IMR-90 (cell line): ENCODE measurements around the gene FOXN3. TPM values are rescaled to one million over a fixed set of nuclear protein-coding genes. Genes with fewer than 3 reads are reported as not detected.

Experiments used
- ATAC-seq: fragments of 200-7000 bp; cut with Tn5 transposase; 2 replicates; pipeline ENCODE4 v1.9.1; 2020; ENCODE audit warnings: low read depth, mild to moderate bottlenecking, moderate library complexity
- BruUV-seq: library from RNA; stranded (reverse); fragments of 400-500 nt; replicated peaks from 2 replicates; lab custom pipeline; 2021; lab: Mats Ljungman, UMichigan
- CTCF ChIA-PET: fragments of 300-600 bp; formaldehyde crosslinking; extraction: SDS; loops from one replicate; lab custom pipeline; 2021; ENCODE audit warnings: antibody characterized with exemption; lab: Yijun Ruan, JAX
- POLR2A ChIA-PET: fragments of 300-600 bp; sonication (Branson Sonifier 250); formaldehyde crosslinking; loops from one replicate; lab custom pipeline; 2022; ENCODE audit warnings: antibody characterized with exemption; ENCODE audit not compliant: unreplicated experiment; lab: Charles Lee
- DNase-seq: peaks from one replicate; pipeline ENCODE4 v3.0.0; 2013
- H2AFZ ChIP-seq: replicated peaks from 2 replicates; pipeline ENCODE3; 2013; ENCODE audit warnings: low read length, mild to moderate bottlenecking; ENCODE audit not compliant: poor library complexity
- H2AK5ac ChIP-seq: 2 replicates; pipeline ENCODE4 v1.6.1; 2013; ENCODE audit warnings: low read depth, low read length, inconsistent platforms
- H2AK9ac ChIP-seq: replicated peaks from 2 replicates; pipeline ENCODE3; 2013; ENCODE audit warnings: mild to moderate bottlenecking, low read depth, low read length, moderate library complexity; ENCODE audit not compliant: poor library complexity
- H2BK120ac ChIP-seq: 2 replicates; pipeline ENCODE4 v1.6.1; 2013; ENCODE audit warnings: low read depth, low read length, inconsistent platforms
- H2BK15ac ChIP-seq: 3 replicates; pipeline ENCODE4 v1.6.1; 2013; ENCODE audit warnings: low read depth, low read length, inconsistent platforms
- H2BK20ac ChIP-seq: 2 replicates; pipeline ENCODE4 v1.6.1; 2013; ENCODE audit warnings: low read depth, mild to moderate bottlenecking, inconsistent platforms, low read length, moderate library complexity
- H2BK5ac ChIP-seq: 2 replicates; pipeline ENCODE4 v1.6.1; 2013; ENCODE audit warnings: mild to moderate bottlenecking, low read depth, low read length, inconsistent platforms; ENCODE audit not compliant: poor library complexity, severe bottlenecking
- H3K14ac ChIP-seq: replicated peaks from 2 replicates; pipeline ENCODE4 v1.6.1; 2013; ENCODE audit warnings: low read depth, low read length, inconsistent platforms
- H3K18ac ChIP-seq: 2 replicates; pipeline ENCODE4 v1.6.1; 2013; ENCODE audit warnings: low read depth, low read length, control low read depth
- H3K23ac ChIP-seq: 2 replicates; pipeline ENCODE4 v1.6.1; 2013; ENCODE audit warnings: low read depth, low read length, inconsistent platforms
- H3K27ac ChIP-seq: 2 replicates; pipeline ENCODE4 v1.5.1; 2013; ENCODE audit warnings: mild to moderate bottlenecking, control low read depth, low read length; ENCODE audit not compliant: insufficient read depth
- H3K27me3 ChIP-seq: 2 replicates; pipeline ENCODE4 v1.6.1; 2013; ENCODE audit warnings: low read length; ENCODE audit not compliant: control insufficient read depth, insufficient read depth
- H3K36me3 ChIP-seq: 2 replicates; pipeline ENCODE4 v1.6.1; 2013; ENCODE audit warnings: low read length, mixed read lengths; ENCODE audit not compliant: control insufficient read depth, insufficient read depth
- H3K4ac ChIP-seq: 2 replicates; pipeline ENCODE4 v1.6.1; 2013; ENCODE audit warnings: low read depth, low read length, inconsistent platforms
- H3K4me1 ChIP-seq: 2 replicates; pipeline ENCODE4 v1.6.1; 2013; ENCODE audit warnings: low read length, mixed read lengths; ENCODE audit not compliant: control insufficient read depth, insufficient read depth
- H3K4me2 ChIP-seq: 2 replicates; pipeline ENCODE4 v1.6.1; 2013; ENCODE audit warnings: low read depth, mild to moderate bottlenecking, control low read depth, low read length, moderate library complexity
- H3K4me3 ChIP-seq: 2 replicates; pipeline ENCODE4 v1.5.1; 2013; ENCODE audit warnings: low read depth, mild to moderate bottlenecking, control low read depth, low read length, moderate library complexity; ENCODE audit not compliant: insufficient read depth
- H3K56ac ChIP-seq: 2 replicates; pipeline ENCODE4 v1.6.1; 2013; ENCODE audit warnings: low read length, inconsistent platforms; ENCODE audit not compliant: insufficient read depth; ENCODE audit errors: extremely low read depth
- H3K79me1 ChIP-seq, 2 experiments: 2 replicates each; pipeline ENCODE4 v1.6.1; 2013; ENCODE audit warnings: low read length in 2 of 2, inconsistent platforms in 1 of 2, low read depth in 1 of 2
- H3K9ac ChIP-seq: 2 replicates; pipeline ENCODE4 v1.6.1; 2013; ENCODE audit warnings: low read depth, low read length, control low read depth
- H3K9me1 ChIP-seq: 2 replicates; pipeline ENCODE4 v1.6.1; 2013; ENCODE audit warnings: low read length, inconsistent platforms; ENCODE audit not compliant: insufficient read depth
- H3K9me3 ChIP-seq: 2 replicates; pipeline ENCODE4 v1.6.1; 2013; ENCODE audit warnings: low read length; ENCODE audit not compliant: control insufficient read depth, insufficient read depth
- H4K20me1 ChIP-seq: 2 replicates; pipeline ENCODE4 v1.6.1; 2013; ENCODE audit warnings: low read length, inconsistent platforms; ENCODE audit not compliant: insufficient read depth
- H4K5ac ChIP-seq: 2 replicates; pipeline ENCODE4 v1.6.1; 2013; ENCODE audit warnings: mild to moderate bottlenecking, low read depth, low read length, control low read depth
- H4K8ac ChIP-seq, 2 experiments: 2 replicates each; pipeline ENCODE4 v1.6.1; 2013; ENCODE audit warnings: low read depth in 2 of 2, low read length in 2 of 2, control low read depth in 1 of 2, inconsistent platforms in 1 of 2
- H4K91ac ChIP-seq: 2 replicates; pipeline ENCODE4 v1.6.1; 2013; ENCODE audit warnings: low read depth, low read length, inconsistent platforms; ENCODE audit not compliant: insufficient read depth
- CEBPB ChIP-seq: IDR thresholded peaks from 2 replicates; pipeline ENCODE4 v1.6.1; 2012; ENCODE audit warnings: low read depth, low read length, improper control_type of control experiment
- CHD1 ChIP-seq: IDR thresholded peaks from 2 replicates; pipeline ENCODE4 v1.6.1; 2012; ENCODE audit warnings: low read depth, low read length, improper control_type of control experiment
- MXI1 ChIP-seq: IDR thresholded peaks from 2 replicates; pipeline ENCODE4 v1.6.1; 2012; ENCODE audit warnings: low read depth, mild to moderate bottlenecking, low read length, moderate library complexity, borderline replicate concordance
- NFE2L2 ChIP-seq: fragments of 150-350 bp; IDR thresholded peaks from 2 replicates; pipeline ENCODE4 v1.6.1; 2016; ENCODE audit warnings: low read depth, mild to moderate bottlenecking, low read length
- POLR2A ChIP-seq: IDR thresholded peaks from 2 replicates; pipeline ENCODE4 v1.6.1; 2012; ENCODE audit warnings: mild to moderate bottlenecking, low read depth, low read length
- RAD21 ChIP-seq: IDR thresholded peaks from 2 replicates; pipeline ENCODE4 v1.6.1; 2012; ENCODE audit warnings: low read length, improper control_type of control experiment
- WGBS, 2 experiments: methylation state at CpG; one replicate each; pipeline versions ENCODE4 v1.1.5 to v1.1.7; 2013; ENCODE audit warnings: missing lambda C conversion rate in 2 of 2; ENCODE audit not compliant: insufficient read length in 1 of 2; ENCODE audit errors: extremely low coverage in 2 of 2; 5-methylcytosine and 5-hydroxymethylcytosine counted together
- dilution Hi-C: fragments of 300-500 bp; cut with HindIII; formaldehyde crosslinking; loops from one replicate; pipeline ENCODE4 v1.14.3; 2018; ENCODE audit warnings: low sequenced_read_pairs; ENCODE audit not compliant: unreplicated experiment
- in situ Hi-C: fragments of 300-500 bp; cut with MboI; formaldehyde crosslinking; loops from 3 replicates; pipeline ENCODE4 v1.14.3; 2019; ENCODE audit warnings: low sequenced_read_pairs, inconsistent platforms, mixed read lengths
- intact Hi-C: fragments of 100-400 bp; cut with micrococcal nuclease; formaldehyde crosslinking; loops from 2 replicates; pipeline ENCODE4 v1.10.0; 2022
- polyA plus RNA-seq, 3 experiments: library from polyadenylated mRNA; depleted of rRNA; stranded (reverse); fragments of >200 nt; gene quantifications; 2 replicates each; pipeline ENCODE4 v1.2.3, GENCODE V29; 2012; ENCODE audit warnings: low replicate concordance in 1 of 3
- total RNA-seq: library from RNA; depleted of rRNA; stranded (reverse); fragments of >200 nt; gene quantifications from 2 replicates; pipeline ENCODE4 v1.2.3, GENCODE V29; 2012
- TF ChIP-seq, protein P1 (sequence below): fragments of 150-350 bp; IDR thresholded peaks from 2 replicates; pipeline ENCODE4 v1.6.1; 2017; ENCODE audit warnings: mild to moderate bottlenecking, antibody characterized with exemption, low read length, low read depth
- TF ChIP-seq, protein P2 (sequence below): fragments of 150-350 bp; IDR thresholded peaks from 2 replicates; pipeline ENCODE4 v1.6.1; 2016; ENCODE audit warnings: low read depth, mild to moderate bottlenecking, low read length, moderate library complexity, borderline replicate concordance

Gene FOXN3
- total and polyA plus RNA-seq, 2 of the 4 experiments (the other 2 are of a cell fraction), result 22.6 to 33.7 TPM

DNA sequence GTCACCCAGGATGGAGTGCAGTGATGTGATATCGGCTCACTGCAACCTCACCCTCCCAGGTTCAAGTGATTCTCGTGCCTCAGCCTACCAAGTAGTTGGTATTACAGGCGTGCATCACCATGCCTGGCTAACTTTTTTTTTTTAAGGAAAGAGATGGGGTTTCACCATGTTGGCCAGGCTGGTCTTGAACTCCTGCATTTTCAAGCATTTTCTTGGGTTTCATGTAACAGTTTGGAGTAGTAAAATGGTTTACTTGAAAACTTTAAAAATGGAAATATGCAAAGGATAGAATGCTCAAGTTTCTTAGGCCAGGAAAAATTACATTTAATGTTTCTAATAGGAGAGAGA, 63.3 kb downstream of the FOXN3 start:
- Histone ChIP-seq H3K18ac (no peak overlapping the region), H3K56ac (no peak overlapping the region), H2AFZ (no peak overlapping the region), H3K27ac (no peak overlapping the region), H3K36me3 (peaks cover 11% of the 10 kb centered on the region), H2AK9ac (no peak overlapping the region), H2BK120ac (no peak overlapping the region), H4K20me1 (peaks cover 10% of the 10 kb centered on the region; the same call in 1 of the 2 replicates), H3K79me1 (peaks cover 48 to 68% of the 10 kb centered on the region in 2 experiments), H2BK15ac (no peak overlapping the region), H4K91ac (no peak overlapping the region), H3K23ac (no peak overlapping the region), H2BK5ac (no peak overlapping the region), H4K5ac (no peak overlapping the region), H3K9ac (no peak overlapping the region), H3K9me1 (peaks cover 6% of the 10 kb centered on the region), H3K4me3 (no peak overlapping the region), H3K4ac (no peak overlapping the region), H3K4me2 (no peak overlapping the region), H4K8ac (no peak overlapping the region), H2AK5ac (no peak overlapping the region), H2BK20ac (no peak overlapping the region), H3K4me1 (peaks cover 16% of the 10 kb centered on the region), H3K27me3 (no peaks in the 10 kb centered on the region), H3K14ac (no peak overlapping the region), H3K9me3 (no peaks in the 10 kb centered on the region)
- CTCF ChIA-PET, result no interaction called here
- POLR2A ChIA-PET, result no interaction called here
- no peak for DNase-seq
- dilution Hi-C loops, result no loop called here
- in situ Hi-C loops, result no loop called here
- 90% methylated on average over 2 of the region's 3 CpGs; no CpG with 5 or more reads in 1 of the 2 experiments for WGBS, 2 experiments
- no peak for ATAC-seq
- BruUV-seq, result no TSS peak
- intact Hi-C loops, result no loop called here
- TF ChIP-seq CHD1, result no peak
- no peak for TF ChIP-seq RAD21
- no peak for TF ChIP-seq POLR2A
- TF ChIP-seq NFE2L2, result no peak
- TF ChIP-seq CEBPB, result no peak
- TF ChIP-seq, protein P1, sequence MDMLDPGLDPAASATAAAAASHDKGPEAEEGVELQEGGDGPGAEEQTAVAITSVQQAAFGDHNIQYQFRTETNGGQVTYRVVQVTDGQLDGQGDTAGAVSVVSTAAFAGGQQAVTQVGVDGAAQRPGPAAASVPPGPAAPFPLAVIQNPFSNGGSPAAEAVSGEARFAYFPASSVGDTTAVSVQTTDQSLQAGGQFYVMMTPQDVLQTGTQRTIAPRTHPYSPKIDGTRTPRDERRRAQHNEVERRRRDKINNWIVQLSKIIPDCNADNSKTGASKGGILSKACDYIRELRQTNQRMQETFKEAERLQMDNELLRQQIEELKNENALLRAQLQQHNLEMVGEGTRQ, result no peak
- no peak for TF ChIP-seq MXI1
- TF ChIP-seq, protein P2, sequence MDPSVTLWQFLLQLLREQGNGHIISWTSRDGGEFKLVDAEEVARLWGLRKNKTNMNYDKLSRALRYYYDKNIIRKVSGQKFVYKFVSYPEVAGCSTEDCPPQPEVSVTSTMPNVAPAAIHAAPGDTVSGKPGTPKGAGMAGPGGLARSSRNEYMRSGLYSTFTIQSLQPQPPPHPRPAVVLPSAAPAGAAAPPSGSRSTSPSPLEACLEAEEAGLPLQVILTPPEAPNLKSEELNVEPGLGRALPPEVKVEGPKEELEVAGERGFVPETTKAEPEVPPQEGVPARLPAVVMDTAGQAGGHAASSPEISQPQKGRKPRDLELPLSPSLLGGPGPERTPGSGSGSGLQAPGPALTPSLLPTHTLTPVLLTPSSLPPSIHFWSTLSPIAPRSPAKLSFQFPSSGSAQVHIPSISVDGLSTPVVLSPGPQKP, result no peak
